PC-9 (cell line): Measurements from ENCODE around the gene MCTP1. TPM values are rescaled to one million over a fixed set of nuclear protein-coding genes. Genes with fewer than 3 reads are reported as not detected.

Experiments used
- BruUV-seq: library from RNA; stranded (reverse); fragments of 400-500 nt; replicated peaks from 2 replicates; lab custom pipeline; 2021; lab: Mats Ljungman, UMichigan
- CTCF ChIA-PET: fragments of 300-600 bp; sonication (Branson Sonifier 250); formaldehyde crosslinking; loops from one replicate; lab custom pipeline; 2022; ENCODE audit warnings: antibody characterized with exemption; lab: Charles Lee
- POLR2A ChIA-PET: fragments of 300-600 bp; sonication (Branson Sonifier 250); formaldehyde crosslinking; loops from one replicate; lab custom pipeline; 2022; ENCODE audit warnings: antibody characterized with exemption; ENCODE audit not compliant: unreplicated experiment; lab: Charles Lee
- DNase-seq, 2 experiments: peaks; one replicate each; pipeline versions ENCODE4 v3.0.0 to v3.0.0-alpha.2; 2015 to 2022; ENCODE audit warnings: mixed read lengths in 1 of 2
- H2AFZ ChIP-seq: fragments of 200-600 bp; sonication (generic); 2 replicates; pipeline ENCODE4 v1.8.1; 2017; ENCODE audit warnings: antibody characterized with exemption
- H3F3A ChIP-seq: fragments of 200-600 bp; sonication (generic); 2 replicates; pipeline ENCODE4 v1.8.1; 2017; ENCODE audit warnings: antibody characterized with exemption, mild to moderate bottlenecking, low read depth; ENCODE audit not compliant: insufficient read depth
- H3K27ac ChIP-seq: fragments of 200-600 bp; sonication (generic); 2 replicates; pipeline ENCODE4 v1.6.1; 2016; ENCODE audit warnings: mixed run types
- H3K27me3 ChIP-seq: fragments of 200-600 bp; sonication (generic); 2 replicates; pipeline ENCODE4 v1.6.1; 2016; ENCODE audit warnings: low read depth, mixed run types; ENCODE audit not compliant: insufficient read depth
- H3K36me3 ChIP-seq: fragments of 200-600 bp; sonication (generic); 2 replicates; pipeline ENCODE4 v1.6.1; 2016; ENCODE audit warnings: low read depth, mixed run types
- H3K4me1 ChIP-seq: fragments of 200-600 bp; sonication (generic); replicated peaks from 2 replicates; pipeline ENCODE4 v1.6.1; 2016; ENCODE audit warnings: mixed run types; ENCODE audit not compliant: insufficient read depth
- H3K4me2 ChIP-seq: fragments of 200-600 bp; sonication (generic); 2 replicates; pipeline ENCODE4 v1.6.1; 2017; ENCODE audit warnings: mixed run types
- H3K4me3 ChIP-seq: fragments of 200-600 bp; sonication (generic); 2 replicates; pipeline ENCODE4 v1.6.1; 2016; ENCODE audit warnings: mixed run types
- H3K79me2 ChIP-seq: fragments of 200-600 bp; sonication (generic); 2 replicates; pipeline ENCODE4 v1.6.1; 2017; ENCODE audit warnings: low read depth, mixed run types
- H3K9me2 ChIP-seq: fragments of 200-600 bp; sonication (generic); 2 replicates; pipeline ENCODE4 v1.8.1; 2017; ENCODE audit warnings: mild to moderate bottlenecking; ENCODE audit not compliant: insufficient read depth
- H3K9me3 ChIP-seq: fragments of 200-600 bp; sonication (generic); 2 replicates; pipeline ENCODE4 v1.8.1; 2016; ENCODE audit warnings: low read depth; ENCODE audit not compliant: insufficient read depth
- H4K20me1 ChIP-seq: fragments of 200-600 bp; sonication (generic); 2 replicates; pipeline ENCODE4 v1.8.1; 2017; ENCODE audit not compliant: insufficient read depth
- EZH2 ChIP-seq: fragments of 200-600 bp; sonication (generic); IDR thresholded peaks from 2 replicates; pipeline ENCODE4 v1.8.0; 2017; ENCODE audit warnings: antibody characterized with exemption, low read depth
- intact Hi-C: fragments of 100-400 bp; cut with micrococcal nuclease; formaldehyde crosslinking; loops from one replicate; pipeline ENCODE4 v1.10.0; 2022; ENCODE audit not compliant: unreplicated experiment
- total RNA-seq: library from RNA; stranded (reverse); gene quantifications from 2 replicates; pipeline ENCODE4 v1.2.3, GENCODE V29; 2021
- TF ChIP-seq, protein P1 (sequence below): fragments of 200-600 bp; sonication (generic); conservative IDR thresholded peaks from 2 replicates; pipeline ENCODE4 v1.6.1; 2017; ENCODE audit warnings: mixed run types, antibody characterized with exemption, mild to moderate bottlenecking, moderate library complexity

The MCTP1 gene
- total RNA-seq, 1 experiment from 2014 or later = 3.9 TPM

GRCh38 chr5:94725142-94725541 lies 559.8 kb downstream of the MCTP1 start:
- Histone ChIP-seq H3F3A (no peaks in the 10 kb centered on the region), H3K79me2 (no peaks in the 10 kb centered on the region), H4K20me1 (no peaks in the 10 kb centered on the region), H3K9me3 (no peaks in the 10 kb centered on the region), H3K4me1 (no peaks in the 10 kb centered on the region), H3K4me2 (no peak overlapping the region), H2AFZ (peak overlapping the region; percentile 19; the same call in 1 of the 2 replicates), H3K36me3 (no peaks in the 10 kb centered on the region), H3K4me3 (no peak overlapping the region), H3K27me3 (no peaks in the 10 kb centered on the region), H3K9me2 (no peaks in the 10 kb centered on the region), H3K27ac (no peak overlapping the region)
- CTCF ChIA-PET = no interaction called here
- TF ChIP-seq, protein P1, sequence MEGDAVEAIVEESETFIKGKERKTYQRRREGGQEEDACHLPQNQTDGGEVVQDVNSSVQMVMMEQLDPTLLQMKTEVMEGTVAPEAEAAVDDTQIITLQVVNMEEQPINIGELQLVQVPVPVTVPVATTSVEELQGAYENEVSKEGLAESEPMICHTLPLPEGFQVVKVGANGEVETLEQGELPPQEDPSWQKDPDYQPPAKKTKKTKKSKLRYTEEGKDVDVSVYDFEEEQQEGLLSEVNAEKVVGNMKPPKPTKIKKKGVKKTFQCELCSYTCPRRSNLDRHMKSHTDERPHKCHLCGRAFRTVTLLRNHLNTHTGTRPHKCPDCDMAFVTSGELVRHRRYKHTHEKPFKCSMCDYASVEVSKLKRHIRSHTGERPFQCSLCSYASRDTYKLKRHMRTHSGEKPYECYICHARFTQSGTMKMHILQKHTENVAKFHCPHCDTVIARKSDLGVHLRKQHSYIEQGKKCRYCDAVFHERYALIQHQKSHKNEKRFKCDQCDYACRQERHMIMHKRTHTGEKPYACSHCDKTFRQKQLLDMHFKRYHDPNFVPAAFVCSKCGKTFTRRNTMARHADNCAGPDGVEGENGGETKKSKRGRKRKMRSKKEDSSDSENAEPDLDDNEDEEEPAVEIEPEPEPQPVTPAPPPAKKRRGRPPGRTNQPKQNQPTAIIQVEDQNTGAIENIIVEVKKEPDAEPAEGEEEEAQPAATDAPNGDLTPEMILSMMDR = no peak
- no TSS peak for BruUV-seq
- no peak for DNase-seq
- intact Hi-C loops = no loop called here
- POLR2A ChIA-PET = interaction anchor here (0.6 kb wide), 1 partner anchor 117 kb away, joined by 5 read pairs; no protein-coding TSS in a partner anchor

- no peak for DNase-seq
- ChIA-PET POLR2A (no interaction called here), CTCF (no interaction called here)
- TF ChIP-seq EZH2 = no peak
- TF ChIP-seq, protein P1 = no peak
- H3K9me3 ChIP-seq = no peaks in the 10 kb centered on the region
- H3K4me3 ChIP-seq = no peak overlapping the region
- no peaks in the 10 kb centered on the region for H3K9me2 ChIP-seq
- no peak overlapping the region for H3K4me2 ChIP-seq
- H2AFZ ChIP-seq = no peak overlapping the region
- no peaks in the 10 kb centered on the region for H4K20me1 ChIP-seq
- no TSS peak for BruUV-seq
- no peaks in the 10 kb centered on the region for H3K36me3 ChIP-seq
- no peaks in the 10 kb centered on the region for H3K79me2 ChIP-seq
- no peak overlapping the region for H3K27ac ChIP-seq
- no peaks in the 10 kb centered on the region for H3F3A ChIP-seq
- intact Hi-C loops = no loop called here
- H3K27me3 ChIP-seq = no peaks in the 10 kb centered on the region
- H3K4me1 ChIP-seq = no peaks in the 10 kb centered on the region
Observed at GRCh38 chr5:94715768-94716167, 569.1 kb downstream of the MCTP1 start.

- Histone ChIP-seq H3K4me1 (no peaks in the 10 kb centered on the region), H4K20me1 (no peaks in the 10 kb centered on the region), H3K79me2 (no peaks in the 10 kb centered on the region), H3K36me3 (no peaks in the 10 kb centered on the region), H3K4me2 (no peak overlapping the region), H2AFZ (no peak overlapping the region), H3K27ac (no peak overlapping the region), H3K9me2 (no peaks in the 10 kb centered on the region), H3F3A (no peaks in the 10 kb centered on the region), H3K27me3 (no peaks in the 10 kb centered on the region), H3K9me3 (no peaks in the 10 kb centered on the region), H3K4me3 (no peak overlapping the region)
- no peak for TF ChIP-seq EZH2
- TF ChIP-seq, protein P1 = no peak
- POLR2A ChIA-PET = no interaction called here
- BruUV-seq = no TSS peak
- DNase-seq = no peak
- CTCF ChIA-PET = no interaction called here
- intact Hi-C loops = no loop called here
Observed at GRCh38 chr5:94711785-94712184, 573.1 kb downstream of the MCTP1 start.
